WI38 (cell line): ENCODE data around the gene TMEM164.

Experiments used
- H3K4me3 ChIP-seq: 2 replicates; pipeline ENCODE4 v1.5.1; 2011; ENCODE audit warnings: low read depth, mild to moderate bottlenecking, control low read depth, low read length
- TF ChIP-seq, protein P1 (sequence below): IDR thresholded peaks from 2 replicates; pipeline ENCODE4 v1.5.1; 2012; ENCODE audit warnings: low read depth, mild to moderate bottlenecking, control low read depth, low read length

The TMEM164 gene

DNA sequence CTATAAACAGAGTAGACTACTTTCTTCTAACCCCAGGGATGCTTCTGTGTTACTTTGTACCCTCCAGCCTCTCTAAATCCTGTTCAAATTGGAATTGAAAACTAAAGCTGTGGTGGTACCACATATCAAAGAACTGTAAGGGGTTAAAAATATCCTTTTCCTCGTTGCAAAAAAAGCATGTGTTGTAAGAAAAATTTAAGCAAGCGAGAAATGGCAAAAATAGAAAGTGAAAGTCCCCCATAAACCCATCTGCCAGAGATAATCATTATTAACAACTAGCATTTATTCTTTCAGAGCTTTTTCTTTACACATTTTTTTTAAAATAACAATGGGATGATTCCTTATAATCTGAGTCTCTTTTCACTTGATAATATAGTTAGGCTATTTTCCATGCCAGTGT lies 40.6 kb downstream of the TMEM164 start:
- TF ChIP-seq, protein P1, sequence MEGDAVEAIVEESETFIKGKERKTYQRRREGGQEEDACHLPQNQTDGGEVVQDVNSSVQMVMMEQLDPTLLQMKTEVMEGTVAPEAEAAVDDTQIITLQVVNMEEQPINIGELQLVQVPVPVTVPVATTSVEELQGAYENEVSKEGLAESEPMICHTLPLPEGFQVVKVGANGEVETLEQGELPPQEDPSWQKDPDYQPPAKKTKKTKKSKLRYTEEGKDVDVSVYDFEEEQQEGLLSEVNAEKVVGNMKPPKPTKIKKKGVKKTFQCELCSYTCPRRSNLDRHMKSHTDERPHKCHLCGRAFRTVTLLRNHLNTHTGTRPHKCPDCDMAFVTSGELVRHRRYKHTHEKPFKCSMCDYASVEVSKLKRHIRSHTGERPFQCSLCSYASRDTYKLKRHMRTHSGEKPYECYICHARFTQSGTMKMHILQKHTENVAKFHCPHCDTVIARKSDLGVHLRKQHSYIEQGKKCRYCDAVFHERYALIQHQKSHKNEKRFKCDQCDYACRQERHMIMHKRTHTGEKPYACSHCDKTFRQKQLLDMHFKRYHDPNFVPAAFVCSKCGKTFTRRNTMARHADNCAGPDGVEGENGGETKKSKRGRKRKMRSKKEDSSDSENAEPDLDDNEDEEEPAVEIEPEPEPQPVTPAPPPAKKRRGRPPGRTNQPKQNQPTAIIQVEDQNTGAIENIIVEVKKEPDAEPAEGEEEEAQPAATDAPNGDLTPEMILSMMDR = no peak
- no peak overlapping the region for H3K4me3 ChIP-seq

- TF ChIP-seq, protein P1 = no peak
- no peak overlapping the region for H3K4me3 ChIP-seq
These were observed 41.7 kb downstream of the TMEM164 start for GRCh38 chrX:110044346-110045249.

GRCh38 chrX:110045421-110045820 lies 42.5 kb downstream of the TMEM164 start:
- TF ChIP-seq, protein P1 = no peak
- no peak overlapping the region for H3K4me3 ChIP-seq

- TF ChIP-seq, protein P1 = no peak
- H3K4me3 ChIP-seq = no peak overlapping the region
These were observed 43.1 kb downstream of the TMEM164 start for GRCh38 chrX:110046001-110046400.

DNA sequence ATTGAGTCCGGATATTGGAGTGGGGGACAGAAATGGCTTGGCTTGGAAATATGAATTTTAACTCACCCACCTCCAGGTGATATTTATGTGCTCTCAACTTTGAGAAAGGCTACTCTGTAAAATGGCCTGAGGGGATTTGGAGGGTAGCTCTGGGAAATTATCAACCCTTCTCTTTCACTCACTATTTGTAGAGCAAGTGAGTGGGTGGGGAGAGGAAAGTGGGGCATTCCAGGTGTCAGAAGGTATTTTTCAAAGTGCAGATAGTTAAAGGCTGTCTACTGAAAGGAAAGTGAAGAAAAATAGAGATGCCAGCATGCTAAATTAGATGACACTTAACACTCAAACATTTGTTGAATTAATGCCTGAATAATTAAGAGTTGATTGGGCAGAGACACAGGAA lies 44.1 kb downstream of the TMEM164 start:
- TF ChIP-seq, protein P1 = no peak
- H3K4me3 ChIP-seq = no peak overlapping the region

GRCh38 chrX:110049096-110049495 lies 46.2 kb downstream of the TMEM164 start:
- TF ChIP-seq, protein P1 = no peak
- no peak overlapping the region for H3K4me3 ChIP-seq

DNA sequence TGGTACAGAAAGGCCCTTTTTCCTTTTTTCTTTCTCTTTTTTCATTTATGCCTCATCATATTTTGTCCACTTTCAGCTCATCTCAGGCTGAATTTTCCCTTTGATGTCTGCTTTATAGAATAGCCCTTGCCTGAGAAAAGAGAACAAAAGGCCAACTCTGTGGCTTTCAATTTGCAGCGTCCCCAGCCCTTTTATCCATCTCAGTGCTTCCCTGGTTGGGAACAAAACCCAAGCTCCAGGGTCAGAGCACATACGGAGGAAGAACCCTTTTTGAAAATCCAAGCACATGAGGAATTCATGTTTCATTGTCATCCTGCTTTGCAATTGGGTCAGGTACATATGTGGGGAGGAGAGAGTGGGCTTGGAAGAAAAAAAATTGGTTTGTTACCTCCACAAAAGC lies 47.5 kb downstream of the TMEM164 start:
- H3K4me3 ChIP-seq = no peak overlapping the region
- TF ChIP-seq, protein P1 = no peak
